Measurements from ENCODE around the gene PRPSAP1.
A peak's percentile ranks its signal among the peaks of the same experiment; 100 is the strongest.

Gene PRPSAP1

GRCh38 chr17:76385892-76386786 lies 32.4 kb upstream of the PRPSAP1 start (continued):
- no peak for TF ChIP-seq ZNF292 (tag by site-specific recombination; IDR thresholded peaks at IDR 0.05; ENCODE audit: borderline replicate concordance, low read depth)
- 0 out of 2 replicates have a peak, but pooled peaks have one; percentile 54 for TF ChIP-seq TSHZ1 (tag by site-specific recombination; IDR thresholded peaks at IDR 0.05; ENCODE audit: borderline replicate concordance)
- peak; percentile 35 for TF ChIP-seq SETDB1 (IDR thresholded peaks at IDR 0.05; ENCODE audit: insufficient read length, low read length)
- no peak for TF ChIP-seq ZNF658 (tag by site-specific recombination; IDR thresholded peaks at IDR 0.05)
- TF ChIP-seq ZNF585B (tag by site-specific recombination; IDR thresholded peaks at IDR 0.05): no peak; the same call in 1 of the 2 replicates
- TF ChIP-seq ZNF2 (tag by site-specific recombination; IDR thresholded peaks at IDR 0.05): peak; percentile 73
- peak; percentile 80 for TF ChIP-seq KLF1 (tag by site-specific recombination; IDR thresholded peaks at IDR 0.05)
- peak; percentile 81 for TF ChIP-seq ZNF660 (tag by site-specific recombination; IDR thresholded peaks at IDR 0.05)
- TF ChIP-seq ZNF26 (tag by site-specific recombination; IDR thresholded peaks at IDR 0.05): no peak
- peak; percentile 86 for TF ChIP-seq CTCF (tag by site-specific recombination; IDR thresholded peaks at IDR 0.05)
- TF ChIP-seq SALL2 (tag by site-specific recombination; IDR thresholded peaks at IDR 0.05; ENCODE audit: borderline replicate concordance): no peak
- TF ChIP-seq ZNF140 (tag by site-specific recombination; IDR thresholded peaks at IDR 0.05): no peak
- peak; percentile 97 for TF ChIP-seq HIC1 (tag by site-specific recombination; IDR thresholded peaks at IDR 0.05)
- no peak for TF ChIP-seq ZSCAN5A (tag by site-specific recombination; IDR thresholded peaks at IDR 0.05)
- no peak for TF ChIP-seq ZNF626 (tag by site-specific recombination; IDR thresholded peaks at IDR 0.05)
- TF ChIP-seq ZBTB49 (tag by site-specific recombination; IDR thresholded peaks at IDR 0.05; ENCODE audit: low read depth): no peak
- TF ChIP-seq PBX3 (CRISPR knock-in tag; IDR thresholded peaks at IDR 0.05): peak; percentile 89
- TF ChIP-seq ZFP3 (tag by site-specific recombination; IDR thresholded peaks at IDR 0.05; ENCODE audit: low read depth): no peak
- TF ChIP-seq ZNF571 (tag by site-specific recombination; IDR thresholded peaks at IDR 0.05): no peak
- no peak; the same call in 1 of the 2 replicates for TF ChIP-seq ZNF692 (tag by site-specific recombination; IDR thresholded peaks at IDR 0.05)
- TF ChIP-seq ZNF394 (tag by site-specific recombination; IDR thresholded peaks at IDR 0.05; ENCODE audit: borderline replicate concordance): peak; percentile 15; the same call in 1 of the 2 replicates

All from HEK293 (cell line).